GM18858 (cell line): ENCODE results near the gene AIF1L.

Experiments used
- ATAC-seq: cut with Tn5 transposase; IDR thresholded peaks from one replicate; pipeline ENCODE4 v1.9.1; 2021; ENCODE audit not compliant: unreplicated experiment

Gene AIF1L

DNA sequence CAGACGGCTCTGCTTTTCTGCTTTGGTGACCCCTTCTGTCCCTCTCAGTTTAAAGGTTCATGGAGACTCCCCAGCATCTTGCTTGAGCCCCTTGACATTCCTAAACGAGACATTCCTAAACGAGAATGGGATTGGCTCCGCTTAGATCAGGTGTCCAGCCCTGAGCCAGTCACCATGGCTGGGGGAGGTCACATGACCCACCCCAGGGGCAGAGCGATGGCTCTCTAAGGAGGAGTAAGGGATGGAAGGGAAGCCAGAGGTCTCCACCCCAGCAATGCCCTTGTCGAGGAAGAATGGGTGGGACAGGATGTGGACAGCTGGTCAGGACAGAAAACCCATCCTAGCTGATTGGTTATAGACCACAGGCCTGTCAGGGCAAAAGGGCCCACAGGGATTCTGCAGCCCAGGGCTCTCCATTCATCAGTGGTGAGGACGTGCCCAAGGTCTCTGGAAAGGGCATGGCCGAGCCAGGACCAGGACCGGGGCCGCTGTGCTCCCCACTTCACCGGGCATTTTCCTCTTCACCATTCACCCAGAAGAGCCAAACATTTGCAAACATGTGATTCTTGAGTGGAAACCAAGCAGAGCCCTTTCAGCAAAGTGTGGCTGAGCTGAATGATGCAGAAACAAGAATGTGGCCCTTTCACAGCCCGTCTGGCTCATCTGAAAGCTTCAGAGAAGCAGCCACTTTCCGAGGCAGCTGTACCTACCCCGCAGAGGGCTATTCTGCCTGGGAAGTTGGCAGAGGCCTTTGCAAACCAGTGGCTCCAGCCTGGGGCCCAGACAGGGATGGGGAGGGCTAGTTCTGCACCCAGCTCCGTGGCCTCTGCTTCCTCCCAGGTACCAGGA lies 19.8 kb upstream of the AIF1L start:
- no peak for ATAC-seq

GRCh38 chr9:131078427-131079366 lies 17.6 kb upstream of the AIF1L start:
- ATAC-seq: no peak

GRCh38 chr9:131080589-131080988 lies 15.7 kb upstream of the AIF1L start:
- no peak for ATAC-seq

DNA sequence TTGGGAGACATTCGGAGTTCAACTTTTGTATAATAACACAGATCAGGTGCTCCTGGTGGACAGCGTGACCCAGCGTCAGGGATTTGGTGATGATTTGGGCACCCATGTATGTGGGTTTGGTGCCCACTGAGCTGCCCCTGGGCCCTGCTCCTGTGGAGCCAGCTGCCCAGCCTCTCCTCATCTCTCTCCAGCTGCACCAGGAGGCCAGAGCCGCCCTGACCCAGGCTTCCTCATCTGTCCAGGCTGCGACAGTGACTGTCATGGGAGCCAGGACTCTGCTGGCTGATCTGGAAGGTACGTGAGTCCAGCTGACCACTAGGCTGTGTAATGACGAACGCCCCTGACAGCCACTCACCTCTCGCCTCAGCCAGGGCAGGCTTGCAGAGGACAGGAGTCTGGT lies 14.5 kb upstream of the AIF1L start:
- no peak for ATAC-seq

GRCh38 chr9:131082774-131083512 lies 13.4 kb upstream of the AIF1L start:
- no peak for ATAC-seq

GRCh38 chr9:131084661-131085369 lies 11.5 kb upstream of the AIF1L start:
- ATAC-seq: no peak

DNA sequence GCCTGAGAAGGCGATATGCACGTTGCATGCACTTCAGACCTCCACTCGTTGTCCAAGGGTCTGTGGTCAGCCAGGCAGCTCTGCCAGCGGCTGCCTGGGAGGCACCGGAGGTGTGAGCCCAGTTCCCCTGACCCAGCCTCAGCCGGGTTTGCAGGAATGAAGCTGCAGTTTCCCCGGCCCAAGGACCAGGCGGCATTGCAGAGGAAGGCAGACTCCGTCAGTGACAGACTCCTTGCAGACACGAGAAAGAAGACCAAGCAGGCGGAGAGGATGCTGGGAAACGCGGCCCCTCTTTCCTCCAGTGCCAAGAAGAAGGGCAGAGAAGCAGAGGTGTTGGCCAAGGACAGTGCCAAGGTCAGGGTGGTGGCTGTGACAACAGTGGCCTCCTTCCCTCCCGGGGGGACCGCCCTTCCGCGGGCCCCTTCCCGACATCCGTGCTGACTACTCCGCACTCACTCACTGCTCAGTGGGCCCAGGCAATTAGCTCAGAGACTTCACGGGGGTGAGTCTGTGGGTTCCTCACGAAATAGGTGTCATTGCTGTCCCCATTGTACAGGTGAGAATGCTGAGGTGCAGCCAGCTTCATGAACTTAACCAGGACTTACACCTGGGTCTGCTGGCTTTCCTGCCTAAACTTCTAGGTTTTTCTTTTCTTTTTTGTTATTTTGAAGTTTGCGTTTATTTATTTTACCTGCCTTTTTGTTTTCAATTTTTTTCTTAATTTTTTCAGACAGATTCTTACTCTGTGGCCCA lies 10.8 kb upstream of the AIF1L start:
- ATAC-seq: no peak

GRCh38 chr9:131087354-131087893 lies 8.9 kb upstream of the AIF1L start:
- ATAC-seq: no peak

GRCh38 chr9:131090025-131090787 lies 6.1 kb upstream of the AIF1L start:
- ATAC-seq: no peak

DNA sequence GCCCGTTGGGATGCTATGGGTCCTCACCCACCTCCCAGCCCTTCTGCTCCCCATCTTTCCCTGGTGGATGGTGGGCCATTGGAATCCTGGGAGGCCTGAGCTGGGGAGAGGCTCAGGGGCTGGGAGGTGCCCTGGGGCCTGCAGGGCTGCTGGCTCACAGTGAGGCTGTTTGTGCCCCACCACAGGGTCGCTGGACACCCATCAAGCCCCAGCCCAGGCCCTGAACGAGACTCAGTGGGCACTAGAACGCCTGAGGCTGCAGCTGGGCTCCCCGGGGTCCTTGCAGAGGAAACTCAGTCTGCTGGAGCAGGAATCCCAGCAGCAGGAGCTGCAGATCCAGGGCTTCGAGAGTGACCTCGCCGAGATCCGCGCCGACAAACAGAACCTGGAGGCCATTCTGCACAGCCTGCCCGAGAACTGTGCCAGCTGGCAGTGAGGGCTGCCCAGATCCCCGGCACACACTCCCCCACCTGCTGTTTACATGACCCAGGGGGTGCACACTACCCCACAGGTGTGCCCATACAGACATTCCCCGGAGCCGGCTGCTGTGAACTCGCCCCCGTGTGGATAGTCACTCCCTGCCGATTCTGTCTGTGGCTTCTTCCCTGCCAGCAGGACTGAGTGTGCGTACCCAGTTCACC lies 4.9 kb upstream of the AIF1L start:
- ATAC-seq: no peak

- ATAC-seq: no peak
Observed at GRCh38 chr9:131092030-131092429, 4.3 kb upstream of the AIF1L start.

DNA sequence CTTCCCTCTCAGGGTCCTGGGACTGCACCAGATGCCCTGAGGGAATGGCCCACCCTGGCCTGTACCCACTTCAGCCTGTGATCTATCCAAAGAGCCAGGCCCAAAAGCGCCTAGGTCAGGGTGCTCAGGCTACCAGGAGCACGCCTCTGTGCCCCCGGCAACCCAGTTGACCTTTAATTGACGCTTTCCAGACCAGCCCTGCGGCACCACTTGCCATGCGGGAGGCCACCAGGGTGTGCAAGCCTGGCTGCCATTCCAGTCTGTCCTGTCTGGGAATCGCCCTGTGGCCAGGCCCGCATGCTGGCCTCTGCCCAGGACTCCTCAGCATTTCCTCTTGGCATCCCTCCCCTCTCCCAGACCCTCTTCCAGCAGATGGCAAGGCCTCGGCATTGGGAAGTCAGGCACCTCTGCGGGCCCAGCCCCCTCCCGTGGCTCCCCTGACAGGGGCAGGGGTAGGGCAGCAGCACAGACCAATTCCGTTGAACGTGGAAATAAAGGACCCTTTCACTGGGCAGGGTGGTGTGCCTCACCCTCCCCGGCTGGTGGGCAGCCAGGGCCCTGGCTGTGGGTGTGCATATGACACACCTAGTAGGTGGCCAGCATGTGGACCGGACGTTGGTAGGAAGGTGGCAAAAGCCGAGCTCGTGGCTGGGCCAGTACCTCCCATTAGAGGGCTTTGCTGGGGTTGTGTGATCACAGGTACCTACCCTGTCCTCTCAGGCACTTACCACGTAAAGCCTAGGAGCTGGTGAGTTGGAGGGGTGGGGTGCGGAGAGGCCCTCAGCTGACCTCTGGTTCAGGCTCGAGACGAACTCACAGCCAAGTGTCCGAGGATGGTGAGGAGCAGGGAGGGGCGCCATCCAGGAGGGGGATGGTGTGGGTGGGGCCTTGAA lies 3.5 kb upstream of the AIF1L start:
- ATAC-seq: no peak

DNA sequence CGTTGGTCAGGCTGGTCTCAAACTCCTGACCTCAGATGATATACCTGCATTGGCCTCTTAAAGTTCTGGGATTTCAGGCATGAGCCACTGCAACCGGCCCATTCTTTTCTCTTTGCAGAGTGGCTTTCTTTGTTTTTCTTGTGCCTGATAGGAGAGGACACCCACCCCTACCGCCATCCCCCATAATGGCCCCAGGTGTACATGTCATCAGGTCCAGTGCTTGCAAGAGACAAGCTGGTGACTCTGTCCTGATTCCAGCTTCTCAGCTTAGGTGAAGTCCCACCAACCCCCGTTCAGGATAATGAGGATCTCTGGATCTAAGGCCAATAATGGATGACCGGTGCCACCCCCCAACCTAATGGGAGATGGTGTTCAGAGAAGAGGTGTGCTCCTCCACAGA lies 2.3 kb upstream of the AIF1L start:
- ATAC-seq: no peak

- no peak for ATAC-seq
Observed at GRCh38 chr9:131094622-131095021, 1.7 kb upstream of the AIF1L start.

GRCh38 chr9:131095666-131096268 lies 564 bp upstream of the AIF1L start:
- ATAC-seq: no peak

DNA sequence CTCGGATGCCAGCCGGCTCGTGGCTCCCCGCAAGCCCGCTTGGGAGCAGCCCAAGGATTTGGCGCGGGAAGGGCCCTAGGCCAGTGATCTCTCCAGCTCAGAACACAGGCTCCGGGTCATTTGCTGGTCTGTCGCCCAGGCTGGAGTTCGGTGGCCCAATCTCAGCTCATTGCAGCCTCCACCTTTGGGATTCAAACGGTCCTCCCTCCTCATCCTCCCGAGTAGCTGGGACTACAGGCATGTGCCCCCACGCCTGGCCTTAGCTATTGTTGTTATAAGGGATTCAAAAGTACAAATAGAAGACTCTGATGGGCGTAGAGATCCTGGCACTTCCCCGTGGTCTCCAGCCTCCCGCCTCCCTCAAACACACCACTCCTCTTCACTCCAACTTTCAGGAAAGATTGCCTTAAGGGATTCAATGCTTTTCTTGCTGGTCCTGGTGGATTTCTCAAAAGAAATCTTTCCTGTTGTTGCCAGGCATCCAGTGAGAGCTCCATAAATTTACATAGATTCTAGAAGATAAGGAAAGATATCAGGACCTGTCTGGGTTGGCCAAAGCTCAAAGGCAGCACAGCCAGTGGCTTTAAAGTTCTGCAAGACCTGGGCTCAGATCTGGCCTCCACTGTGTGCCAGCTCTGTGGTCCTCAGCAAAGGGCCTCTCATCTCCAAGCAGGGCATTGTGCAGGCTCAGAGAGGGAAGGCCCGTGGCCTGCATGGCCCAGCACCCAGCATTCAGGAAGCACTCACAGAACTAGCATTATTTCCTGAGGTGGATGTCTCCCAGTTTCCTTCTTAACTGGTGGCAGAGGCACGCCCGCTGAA lies 1.0 kb downstream of the AIF1L start:
- ATAC-seq: no peak
